HG02852 (cell line): Measurements from ENCODE around the gene SRGAP2C.
"Not testable (repeated sequence)": the region's sequence is repeated elsewhere in the genome, so short reads cannot be mapped to it uniquely, and the experiment has no call there.

ENCODE experiments used
- ATAC-seq: cut with Tn5 transposase; IDR thresholded peaks from one replicate; pipeline ENCODE4 v1.9.1; 2021; ENCODE audit warnings: mild to moderate bottlenecking, moderate library complexity; ENCODE audit not compliant: unreplicated experiment

Gene SRGAP2C

GRCh38 chr1:121414905-121415304, 230.1 kb downstream of the SRGAP2C start:
- ATAC-seq: no peak

- no peak for ATAC-seq
Measured at GRCh38 chr1:121417325-121417923, 232.6 kb downstream of the SRGAP2C start.

- no peak for ATAC-seq
Measured at GRCh38 chr1:121418369-121419049, 233.7 kb downstream of the SRGAP2C start.

- not testable (repeated sequence) for ATAC-seq
Measured at GRCh38 chr1:121419050-121419615, 234.4 kb downstream of the SRGAP2C start.

GRCh38 chr1:121421490-121421889, 236.7 kb downstream of the SRGAP2C start:
- ATAC-seq: not testable (repeated sequence)

- not testable (repeated sequence) for ATAC-seq
Measured at GRCh38 chr1:121423956-121424355, 239.2 kb downstream of the SRGAP2C start.

GRCh38 chr1:121433517-121433916, 248.7 kb downstream of the SRGAP2C start:
- not testable (repeated sequence) for ATAC-seq

GRCh38 chr1:121438862-121439261, 254.1 kb downstream of the SRGAP2C start:
- not testable (repeated sequence) for ATAC-seq

- no peak for ATAC-seq
Measured at GRCh38 chr1:121440993-121441392, 256.2 kb downstream of the SRGAP2C start.
